ENCODE results near the gene TMOD3.

GRCh38 chr15:51888593-51889195, 59.2 kb downstream of the TMOD3 start:
- TF ChIP-seq CTCF (IDR thresholded peaks at IDR 0.05; ENCODE audit: low read depth, low read length) (peak; percentile 83), EZH2phosphoT487 (IDR thresholded peaks at IDR 0.05; ENCODE audit: low read depth) (no peak)
